Anterior cingulate cortex (tissue), 58 donors: ENCODE results near the gene RNF25.

Source experiments
- DNase-seq, 58 donors: peaks; one replicate each; lab custom pipeline; 2025; lab: John Stamatoyannopoulos, UW

The RNF25 gene

DNA sequence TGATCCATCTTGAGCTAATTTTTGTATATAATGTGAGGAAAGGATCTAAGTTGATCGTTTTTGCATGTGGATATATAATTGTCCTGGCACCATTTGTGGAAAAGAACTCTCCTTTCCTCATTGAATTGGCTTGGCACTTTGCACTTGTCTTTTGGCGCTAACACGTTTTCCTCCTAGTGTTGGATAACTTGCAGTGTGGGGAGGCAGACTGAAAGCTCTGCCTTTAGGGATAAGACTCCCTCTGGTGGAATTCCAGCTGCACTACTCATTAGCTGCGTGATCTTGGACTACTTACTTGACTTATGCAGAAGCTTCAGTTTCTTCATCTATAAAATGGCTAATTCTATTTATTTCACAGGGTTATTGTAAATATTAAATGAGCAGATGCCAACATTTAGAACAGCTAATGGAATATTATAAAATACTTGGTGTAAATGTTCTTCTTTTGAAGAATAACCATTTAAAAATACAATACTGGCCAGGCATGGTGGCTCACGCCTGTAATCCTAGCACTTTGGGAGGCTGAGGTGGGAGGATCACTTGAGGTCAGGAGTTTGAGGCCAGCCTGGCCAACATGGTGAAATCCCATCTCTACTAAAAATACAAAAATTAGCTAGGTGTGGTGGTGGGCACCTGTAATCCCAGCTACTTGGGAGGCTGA lies 15.7 kb upstream of the RNF25 start:
- DNase-seq: peak in 38 of 58 donors; percentile 2 to 81 (median 30)

DNA sequence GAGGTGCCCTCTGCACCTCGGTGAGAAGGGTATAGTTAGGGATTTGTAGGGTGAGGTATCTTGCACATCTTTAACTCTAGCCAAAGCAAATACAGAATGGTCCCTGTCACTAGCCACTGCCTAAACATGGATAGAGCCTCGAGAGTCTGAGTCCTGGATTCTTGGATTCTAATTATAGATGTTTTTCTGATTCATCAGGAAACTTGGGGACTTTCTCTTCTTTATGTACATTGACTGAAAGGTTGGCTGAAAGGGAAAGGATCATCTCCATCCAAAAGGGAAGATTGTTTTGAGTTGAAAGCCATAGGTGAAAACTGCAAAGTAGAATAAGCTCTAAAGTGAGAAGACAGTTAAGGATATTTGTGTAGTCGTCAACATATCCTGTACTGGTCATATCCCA lies 8.3 kb upstream of the RNF25 start:
- DNase-seq: no peak

DNA sequence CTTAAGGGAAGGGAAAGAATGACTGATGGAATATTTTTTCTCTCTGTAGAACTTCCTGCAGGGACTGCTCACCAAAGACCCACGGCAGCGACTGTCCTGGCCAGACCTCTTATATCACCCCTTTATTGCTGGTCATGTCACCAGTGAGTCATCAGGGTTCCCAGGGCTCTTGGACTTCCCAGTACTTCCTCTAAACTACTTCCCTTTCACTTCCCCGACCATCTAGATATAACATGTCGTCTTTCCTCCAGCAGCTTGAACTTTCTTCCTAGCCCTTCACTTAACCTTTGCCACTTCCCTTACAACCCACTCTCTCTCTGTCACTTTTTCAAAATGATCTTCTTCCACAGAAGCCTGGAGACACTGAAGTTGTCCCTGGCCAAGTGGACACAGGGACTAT lies 7.3 kb upstream of the RNF25 start:
- DNase-seq: no peak

DNA sequence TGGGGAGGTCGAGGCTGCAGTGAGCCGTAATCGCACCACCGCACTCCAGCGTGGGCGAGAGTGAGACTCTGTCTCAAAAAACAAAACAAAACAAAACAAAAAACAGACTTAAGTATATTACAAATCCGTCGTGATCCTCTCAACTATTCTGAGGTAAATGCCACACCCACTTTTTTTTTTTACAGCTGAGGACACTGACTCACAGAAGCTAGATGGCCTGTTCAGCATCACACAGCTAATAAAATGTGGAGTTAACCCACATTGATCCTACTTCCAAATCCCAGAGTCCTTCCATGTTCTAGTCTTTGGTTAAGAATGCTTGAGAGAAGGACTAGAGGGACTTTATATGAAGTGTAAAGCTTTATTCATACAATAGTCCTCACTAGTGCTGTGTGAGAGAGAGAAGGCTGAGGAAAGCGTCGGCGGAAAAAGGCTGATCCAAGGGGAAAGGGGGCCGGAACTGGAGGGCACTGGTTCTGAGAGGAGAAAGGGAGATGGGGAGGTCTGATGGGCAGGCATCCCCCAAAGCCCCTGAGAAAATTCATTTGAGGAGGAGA lies 627 bp downstream of the RNF25 start:
- no peak for DNase-seq

DNA sequence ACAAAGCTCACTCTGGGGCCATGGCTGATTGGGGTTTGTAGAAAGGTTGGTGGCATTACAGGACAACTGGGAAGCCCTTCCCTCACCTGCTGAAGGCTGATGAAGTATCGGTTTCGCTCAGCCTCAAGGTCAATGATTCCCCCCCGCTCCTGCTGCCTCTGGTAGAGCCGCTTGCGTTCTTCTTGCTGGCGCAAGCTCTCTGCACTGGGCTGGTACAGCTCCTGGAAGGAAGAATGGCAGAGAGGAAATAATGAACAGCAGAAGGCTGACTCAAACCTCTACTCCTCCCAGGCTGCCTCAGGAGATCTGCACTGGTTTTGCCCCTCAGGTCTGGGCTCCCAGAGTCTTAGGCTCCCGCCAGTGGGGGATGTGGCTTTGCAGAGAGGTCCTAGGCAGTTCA lies 7.1 kb downstream of the RNF25 start:
- no peak for DNase-seq

DNA sequence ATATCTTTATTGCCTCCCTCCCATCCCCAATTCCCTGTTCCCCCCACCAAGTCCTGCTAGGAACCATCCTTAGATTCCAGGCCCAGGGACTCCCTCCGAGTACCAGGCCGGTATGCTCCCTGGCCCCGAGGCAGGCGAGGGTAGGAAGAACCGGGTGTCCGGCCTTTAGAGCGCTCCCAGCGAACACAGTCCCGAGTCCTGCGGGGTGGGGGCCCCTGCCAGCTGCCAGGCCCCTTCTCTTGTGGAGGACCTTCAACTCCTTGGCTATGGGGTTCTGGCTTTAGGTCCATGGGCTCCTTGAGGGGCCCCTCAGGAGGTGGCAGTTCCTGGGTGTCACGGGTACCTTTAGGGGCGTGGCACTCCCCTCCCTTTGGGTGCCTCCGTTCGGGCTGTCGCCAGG lies 7.9 kb downstream of the RNF25 start:
- DNase-seq: no peak

DNA sequence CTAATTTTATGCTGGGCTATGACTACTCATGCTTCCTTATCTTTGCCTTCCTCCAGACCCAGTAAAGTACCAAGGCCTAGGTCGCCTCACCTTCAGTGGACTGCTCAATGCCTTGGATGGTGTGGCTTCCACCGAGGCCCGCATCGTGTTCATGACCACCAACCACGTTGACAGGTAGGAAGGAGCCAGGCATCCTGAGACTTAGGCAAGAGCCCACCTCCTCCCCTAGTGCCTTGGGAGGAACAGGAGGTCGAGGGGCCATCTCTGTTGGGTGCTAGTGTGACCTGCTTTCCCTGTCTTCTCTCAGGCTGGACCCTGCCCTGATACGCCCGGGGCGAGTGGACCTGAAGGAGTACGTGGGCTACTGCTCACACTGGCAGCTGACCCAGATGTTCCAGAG lies 9.0 kb downstream of the RNF25 start:
- no peak for DNase-seq

DNA sequence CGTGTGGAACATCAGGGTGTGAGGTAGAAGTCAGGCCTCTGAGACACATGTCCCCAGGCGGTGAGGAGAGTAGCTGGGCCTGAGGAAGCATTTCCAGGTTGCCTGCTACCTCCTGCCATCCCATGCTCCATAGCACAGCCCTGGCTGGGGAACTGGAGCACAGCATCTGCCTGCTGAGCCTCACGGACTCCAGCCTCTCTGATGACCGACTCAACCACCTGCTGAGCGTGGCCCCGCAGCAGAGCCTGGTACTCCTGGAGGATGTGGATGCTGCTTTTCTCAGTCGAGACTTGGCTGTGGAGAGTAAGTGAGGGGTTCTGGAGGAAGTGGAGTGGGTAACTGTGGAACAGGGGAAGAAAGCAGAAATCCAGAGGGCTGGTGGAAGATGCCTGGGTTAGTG lies 9.4 kb downstream of the RNF25 start:
- DNase-seq: no peak

DNA sequence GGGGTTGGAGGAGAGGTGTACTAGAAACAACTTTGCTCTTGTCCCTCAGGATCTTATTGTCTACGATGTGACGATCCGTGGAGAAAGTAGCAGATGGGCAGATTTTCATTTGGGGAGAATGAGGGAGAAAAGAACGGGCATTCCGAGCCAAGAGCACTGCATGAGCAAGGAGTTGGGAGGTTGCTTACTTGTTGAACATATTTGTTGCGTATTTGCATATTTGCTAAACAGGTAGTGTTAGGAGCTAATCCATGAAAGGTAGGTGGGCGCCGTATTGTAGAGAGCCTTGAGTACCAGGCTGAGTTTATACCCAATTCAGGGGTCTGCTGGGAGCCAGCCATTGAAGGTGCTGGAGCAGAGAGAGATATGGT lies 11.8 kb downstream of the RNF25 start:
- no peak for DNase-seq

DNA sequence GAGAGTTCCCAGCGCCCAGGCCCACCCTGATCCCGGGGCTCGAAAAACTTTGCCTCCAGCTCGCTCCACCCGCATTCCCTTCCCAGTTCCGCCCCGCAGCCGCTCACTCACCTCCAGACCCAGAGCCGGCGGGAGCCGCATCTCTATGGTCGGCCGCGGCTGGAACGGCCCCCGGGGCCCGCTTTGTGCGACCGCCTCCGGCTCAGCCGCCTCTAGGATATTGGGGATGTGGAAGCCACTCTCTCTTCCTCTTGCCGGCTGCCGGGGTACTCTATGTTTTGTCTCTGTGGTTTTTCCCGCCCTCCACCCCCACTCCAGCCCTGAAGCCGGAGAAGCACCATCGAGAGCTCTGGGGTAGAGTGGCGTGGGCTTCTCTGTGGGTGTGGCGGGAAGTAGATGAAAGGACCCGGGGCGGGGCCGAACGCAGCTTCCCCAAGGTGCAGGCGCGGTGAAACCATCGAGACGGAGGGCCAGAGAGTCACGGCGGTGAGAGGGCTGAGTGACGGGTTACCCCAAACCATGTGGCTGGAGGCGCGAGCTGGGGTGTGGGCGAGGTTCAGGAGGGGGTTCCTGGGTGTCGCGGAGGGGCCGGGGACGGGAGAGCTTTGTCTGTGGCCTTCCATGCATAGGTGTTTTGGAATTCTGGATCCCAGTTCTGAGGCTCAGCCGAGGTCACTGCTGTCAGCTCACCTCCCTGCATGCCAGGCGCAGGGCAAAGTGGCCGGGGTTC lies 12.4 kb downstream of the RNF25 start, which contains the start of the genes BCS1L and ZNF142:
Gene BCS1L (plus strand): TSS at position 426 of the 730 bp plus-strand sequence. CDS start 1,305 bp downstream, outside the sequence.
Gene ZNF142 (minus strand): TSS at position 366 of the 730 bp plus-strand sequence. CDS start 3,194 bp downstream, outside the sequence.
- DNase-seq: peak; percentile 52 to 97 (median 88)

DNA sequence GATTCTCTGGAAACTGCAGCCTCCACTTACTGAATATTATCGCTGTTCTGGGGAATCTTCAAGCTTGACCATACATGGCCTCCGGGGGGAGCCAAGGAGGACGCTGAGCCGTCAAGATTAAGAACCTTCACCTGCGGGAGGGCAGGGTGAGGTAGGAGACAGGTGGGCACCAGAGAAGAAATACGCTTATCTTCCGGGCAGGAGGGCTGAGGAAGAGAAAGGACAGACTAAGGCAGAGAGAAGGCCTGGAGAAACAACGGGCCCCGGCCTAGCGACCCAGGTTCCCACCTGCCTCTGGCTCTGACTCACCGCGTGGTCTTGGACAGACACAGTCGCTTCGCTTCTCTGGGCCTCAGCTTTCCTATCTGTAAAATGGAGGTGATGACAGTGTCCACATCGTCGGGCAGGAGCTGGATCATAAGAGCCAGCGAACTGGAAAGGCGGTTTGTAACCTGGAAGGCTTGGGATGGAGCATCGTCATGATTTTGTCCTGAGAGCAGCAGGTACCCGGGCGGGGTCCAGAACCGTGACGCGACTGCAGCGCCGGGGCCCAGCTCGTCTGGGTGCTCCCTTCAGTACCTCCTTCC lies 13.0 kb downstream of the RNF25 start:
- peak in 6 of 58 donors; percentile 9 to 55 (median 21) for DNase-seq

DNA sequence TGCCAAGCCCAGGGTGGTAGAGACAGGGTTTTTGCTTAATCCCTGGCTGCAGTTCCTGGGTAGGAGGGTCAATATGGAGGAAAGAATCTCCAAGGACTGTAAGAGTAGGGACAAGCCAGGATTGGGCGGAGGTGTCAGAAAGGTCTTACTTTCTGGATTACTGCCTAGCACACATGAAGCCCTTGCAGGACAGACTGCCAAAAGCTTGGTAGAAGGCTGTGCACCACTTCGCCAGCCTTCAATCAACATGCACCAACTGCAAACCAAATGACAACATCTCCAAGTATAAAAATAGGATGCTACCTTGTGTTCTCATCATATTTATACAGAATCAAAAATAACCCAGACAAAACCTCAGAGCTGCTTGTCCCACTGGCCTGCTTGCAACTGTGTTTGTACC lies 16.1 kb downstream of the RNF25 start:
- no peak for DNase-seq

DNA sequence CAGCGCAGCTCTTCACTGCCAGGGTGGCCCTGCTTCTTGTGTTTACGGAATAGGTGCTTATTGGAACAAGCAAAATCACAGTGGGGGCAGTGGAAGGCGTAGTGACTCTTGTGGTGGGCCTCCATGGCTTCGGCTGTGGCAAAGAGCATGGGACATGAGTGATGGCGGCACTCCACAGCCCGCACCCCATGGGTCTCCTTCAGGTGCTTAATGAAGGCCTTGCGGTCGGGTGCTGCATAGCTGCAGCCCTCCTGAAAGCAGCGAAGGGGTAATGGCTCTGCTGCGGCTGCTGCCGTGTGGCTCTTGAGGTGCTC lies 23.1 kb downstream of the RNF25 start:
- DNase-seq: peak in 1 of 58 donors; percentile 3

DNA sequence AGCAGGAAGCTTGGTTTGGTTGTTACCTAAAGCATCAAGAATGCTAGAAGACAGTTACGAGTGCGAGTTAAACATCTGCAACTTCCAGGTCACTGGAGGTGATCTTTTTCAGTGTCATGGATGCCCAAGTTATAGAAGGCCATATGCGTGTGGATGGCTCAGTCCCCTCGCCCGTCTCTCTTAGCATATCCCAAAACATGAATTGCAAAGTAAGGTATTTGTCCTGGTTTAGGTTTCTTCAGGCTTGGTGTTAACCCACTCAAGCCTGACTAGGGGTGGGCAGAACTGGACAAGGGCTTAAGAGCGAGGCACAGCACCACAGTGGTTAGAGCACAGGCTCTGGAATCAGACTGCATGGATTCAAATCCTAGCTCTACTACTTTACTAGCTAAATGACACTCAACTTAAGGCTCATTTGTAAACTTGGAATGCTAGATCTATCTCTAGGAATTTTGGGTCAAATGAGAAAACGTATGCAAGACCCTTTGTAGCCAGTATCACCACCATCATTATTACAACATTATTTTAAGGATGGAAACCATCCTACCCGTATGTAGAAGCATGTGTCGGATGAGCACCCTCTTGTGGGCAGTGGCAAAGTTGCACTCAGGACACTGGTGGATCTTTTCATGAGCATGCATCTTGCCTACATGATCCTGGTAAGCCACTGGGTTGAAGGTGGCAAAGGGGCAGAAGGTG lies 23.6 kb downstream of the RNF25 start:
- DNase-seq: peak in 36 of 58 donors; percentile 1 to 57 (median 14)

DNA sequence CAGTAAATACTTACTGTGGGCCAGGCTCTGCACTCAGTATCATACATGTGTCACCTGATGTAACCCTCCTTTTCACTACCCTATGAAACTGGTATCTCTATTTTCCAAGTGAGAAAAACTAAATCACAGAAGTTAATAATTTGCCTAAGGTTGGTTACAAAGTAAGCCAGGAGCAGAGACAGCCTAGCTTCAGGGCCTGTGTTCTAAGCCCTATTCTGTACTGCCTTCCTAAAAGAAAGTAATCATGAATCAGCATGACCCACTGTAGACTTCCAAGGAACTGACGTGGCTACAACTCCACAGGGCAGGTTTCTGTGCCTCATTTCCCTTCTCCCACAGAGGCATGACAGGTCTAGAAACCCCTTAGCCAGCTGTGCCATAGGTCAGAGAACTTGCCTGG lies 26.7 kb downstream of the RNF25 start:
- DNase-seq: no peak

DNA sequence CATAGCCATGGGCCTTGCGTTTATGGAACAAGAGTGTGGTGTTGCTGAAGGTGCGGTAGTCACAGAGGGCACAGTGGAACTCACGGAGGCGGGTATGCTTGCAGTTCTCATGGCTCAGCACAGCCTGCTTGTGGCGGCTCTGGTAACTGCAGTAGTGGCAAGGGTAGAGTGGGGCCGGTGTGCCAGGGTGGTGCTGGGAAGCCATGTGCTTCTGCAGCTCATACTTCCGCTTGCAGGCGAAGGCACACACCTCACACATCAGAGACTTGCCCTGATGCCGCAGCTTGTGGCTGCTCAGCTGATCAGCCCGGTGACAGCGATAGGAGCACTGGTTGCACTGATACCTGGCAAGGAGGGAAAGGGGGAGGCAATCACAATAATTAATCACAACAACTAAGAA lies 27.1 kb downstream of the RNF25 start:
- DNase-seq: no peak

DNA sequence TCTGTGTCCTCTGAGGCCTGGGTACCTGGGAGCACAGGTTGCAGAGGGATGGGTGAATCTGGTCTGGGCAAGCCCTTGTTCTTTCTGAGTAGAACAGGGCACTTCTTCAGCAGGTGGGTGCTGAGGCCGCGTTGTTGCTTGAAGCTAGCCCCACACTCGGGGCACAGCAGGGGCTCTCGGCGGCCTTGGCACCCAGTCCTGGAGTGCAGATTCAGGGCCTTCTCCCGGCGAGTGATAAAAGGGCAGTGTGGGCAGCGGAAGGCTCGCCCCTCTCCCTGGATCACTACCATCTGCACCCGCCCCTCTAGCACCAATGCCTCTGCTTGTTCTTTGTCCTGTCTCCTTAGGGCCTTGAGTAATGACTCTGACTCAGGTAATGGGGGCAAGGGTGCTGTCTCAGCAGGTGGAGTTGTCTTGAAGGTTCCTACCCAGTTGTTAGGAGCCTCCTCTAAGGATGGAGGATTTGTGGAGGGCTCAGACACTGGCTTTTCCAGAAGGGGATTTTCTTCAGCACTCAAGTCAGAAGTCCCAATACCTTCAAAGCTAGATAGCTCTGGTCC lies 28.0 kb downstream of the RNF25 start:
- DNase-seq: no peak

DNA sequence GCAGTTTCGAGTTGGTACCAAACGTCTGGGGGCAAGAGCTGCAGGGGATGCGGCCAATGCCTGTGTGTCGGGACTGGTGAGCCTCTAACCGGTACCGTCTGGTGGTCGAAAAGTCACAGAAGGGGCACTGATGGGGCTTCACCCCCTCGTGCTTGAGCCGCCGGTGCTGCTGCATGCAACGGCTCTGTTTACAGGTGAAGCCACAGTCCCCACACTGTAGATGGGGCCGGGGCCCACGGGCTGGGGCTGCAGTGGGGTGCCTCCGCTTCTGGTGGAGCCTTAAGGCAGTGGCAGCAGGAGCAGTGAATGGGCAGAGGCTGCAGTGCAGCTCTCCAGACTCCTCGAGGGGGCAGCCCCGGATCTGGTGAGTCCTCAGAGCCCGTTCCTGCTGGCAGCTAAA lies 29.0 kb downstream of the RNF25 start:
- no peak for DNase-seq

DNA sequence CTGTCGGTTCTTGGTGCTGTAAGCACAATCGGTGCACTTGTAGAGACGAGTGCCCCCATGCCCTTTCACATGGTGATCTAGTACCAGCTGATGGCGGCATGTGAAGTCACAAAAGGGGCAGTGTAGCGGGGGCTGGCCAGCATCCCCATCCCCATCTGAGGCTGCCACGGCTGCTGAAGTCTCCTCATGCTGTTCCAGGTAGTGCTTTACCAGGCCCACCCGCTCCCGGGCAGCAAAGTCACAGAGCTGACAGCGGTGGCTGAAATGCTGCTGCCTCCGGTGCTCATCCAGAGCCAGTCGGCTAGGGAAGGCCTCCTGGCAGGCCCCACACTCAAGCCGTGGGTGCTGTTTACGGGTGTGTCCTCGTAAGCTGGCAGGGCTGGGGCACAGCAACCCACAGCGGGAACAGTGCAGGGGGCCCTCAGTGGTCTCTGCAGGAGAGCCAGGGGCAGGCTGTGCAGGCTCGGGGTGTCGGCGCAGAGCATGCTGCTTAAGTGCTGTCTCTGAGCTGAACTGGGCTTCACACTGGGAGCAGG lies 29.6 kb downstream of the RNF25 start:
- no peak for DNase-seq

DNA sequence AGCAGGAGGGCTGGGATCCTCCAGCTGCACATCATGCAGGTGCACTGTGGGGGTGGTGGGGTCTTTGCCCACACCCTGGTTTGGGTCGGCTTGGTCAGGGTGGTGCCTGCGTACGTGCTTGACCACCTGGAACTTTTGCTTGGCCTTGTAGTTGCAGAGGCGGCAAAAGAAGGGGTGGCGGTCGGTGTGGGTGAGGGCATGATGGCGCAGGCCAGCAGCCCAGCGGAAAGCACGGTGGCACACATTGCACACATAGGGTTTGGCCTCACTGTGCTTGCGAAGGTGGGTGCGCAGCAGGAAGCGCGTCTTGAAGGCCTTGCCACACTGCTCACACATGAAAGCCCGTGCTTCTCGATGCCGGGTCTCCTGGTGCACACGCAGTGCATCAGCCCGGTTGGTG lies 33.4 kb downstream of the RNF25 start:
- DNase-seq: no peak
